Esophagus squamous epithelium (tissue), 5 donors: ENCODE results near the gene PRDM5. TPM values are rescaled to one million over a fixed set of nuclear protein-coding genes. Genes with fewer than 3 reads are reported as not detected.

Source experiments
- DNase-seq: peaks from one replicate; lab custom pipeline; 2025; lab: John Stamatoyannopoulos, UW
- H3K27ac ChIP-seq, 4 donors: fragments of 200-600 bp; sonication (generic); one replicate each; pipeline ENCODE4 v1.5.1; 2016 to 2019; ENCODE audit warnings: mild to moderate bottlenecking in 1 of 4
- H3K27me3 ChIP-seq, 4 donors: fragments of 200-600 bp; sonication (generic); 1 replicate in 3 of 4; 2 replicates in 1 of 4; pipeline versions ENCODE4 v1.5.1 to v1.6.0; 2017 to 2021; ENCODE audit warnings: antibody characterized with exemption in 1 of 4
- H3K36me3 ChIP-seq, 3 donors: fragments of 200-600 bp; sonication (generic); one replicate each; pipeline ENCODE4 v1.5.1; 2016 to 2019
- H3K4me1 ChIP-seq, 3 donors: fragments of 200-600 bp; sonication (generic); one replicate each; pipeline ENCODE4 v1.5.1; 2017 to 2019
- H3K4me3 ChIP-seq, 4 donors: fragments of 200-600 bp; sonication (generic); 1 replicate in 3 of 4; 2 replicates in 1 of 4; pipeline ENCODE4 v1.5.1; 2016 to 2019; ENCODE audit warnings: mild to moderate bottlenecking in 2 of 4, moderate library complexity in 1 of 4
- H3K9me3 ChIP-seq, 3 donors: fragments of 200-600 bp; sonication (generic); one replicate each; pipeline ENCODE4 v1.5.1; 2016 to 2019
- CTCF ChIP-seq, 6 experiments: fragments of 450-650 bp in 4 of 6; fragments of 200-600 bp in 2 of 6; sonication (generic) in 2 of 6; IDR thresholded peaks; one replicate each; pipeline ENCODE4 v1.5.1; 2016 to 2019; ENCODE audit warnings: antibody characterized with exemption in 6 of 6, mild to moderate bottlenecking in 4 of 6, moderate library complexity in 4 of 6
- POLR2A ChIP-seq, 4 donors: fragments of 450-650 bp; IDR thresholded peaks; one replicate each; pipeline ENCODE4 v1.6.1; 2017; ENCODE audit warnings: antibody characterized with exemption in 4 of 4, mild to moderate bottlenecking in 4 of 4, moderate library complexity in 3 of 4
- WGBS, 2 donors: methylation state at CpG; one replicate each; pipeline ENCODE4 v1.1.5; 2018; 5-methylcytosine and 5-hydroxymethylcytosine counted together
- intact Hi-C: fragments of 100-400 bp; cut with DNase I; formaldehyde crosslinking; loops from one replicate; pipeline ENCODE4 v1.15.0; 2022
- total RNA-seq, 4 donors: library from RNA; depleted of rRNA; stranded (reverse); fragments of >200 nt; gene quantifications; one replicate each; pipeline ENCODE4 v1.1.0, GENCODE V29; 2016
- donor health status: DM: yes; HTN: yes; CAD: no.

The PRDM5 gene
- total RNA-seq, 4 donors from 2014 or later = 3.3 to 16.8 (median 6.2) TPM

GRCh38 chr4:120761070-120761469 lies 161.5 kb downstream of the PRDM5 start:
- no peaks in the 10 kb centered on the region for H3K36me3 ChIP-seq
- no peaks in the 10 kb centered on the region for H3K27me3 ChIP-seq
- 79 to 88% methylated on average over 2 of the region's 2 CpGs for WGBS, 2 donors
- H3K27ac ChIP-seq = no peak overlapping the region
- intact Hi-C loops = no loop called here
- DNase-seq = no peak
- no peak for TF ChIP-seq CTCF (IDR thresholded peaks at IDR 0.05)
- TF ChIP-seq POLR2A (IDR thresholded peaks at IDR 0.05) = no peak
- no peaks in the 10 kb centered on the region for H3K4me1 ChIP-seq
- H3K4me3 ChIP-seq = no peak overlapping the region
- H3K9me3 ChIP-seq = no peaks in the 10 kb centered on the region

DNA sequence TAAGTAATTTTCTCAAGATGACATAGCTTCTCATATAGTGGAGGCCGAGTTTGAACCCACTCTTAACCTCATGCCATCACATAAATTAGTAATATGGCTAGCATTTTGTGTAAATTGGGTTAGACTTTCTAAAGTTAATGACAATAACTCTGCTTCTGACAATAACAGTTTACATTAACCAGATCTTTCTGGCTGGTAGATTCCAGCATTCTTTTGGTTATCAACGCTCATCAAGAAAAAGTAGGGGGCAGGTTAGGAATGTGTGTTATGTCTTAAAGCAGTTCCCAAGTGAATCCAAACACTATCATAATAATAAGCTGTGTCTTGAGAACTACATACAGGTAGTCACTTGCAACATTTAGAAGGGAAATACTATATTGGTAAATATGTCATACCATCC lies 162.5 kb downstream of the PRDM5 start:
- H3K36me3 ChIP-seq = no peaks in the 10 kb centered on the region
- 78 to 83% methylated on average over 2 of the region's 2 CpGs for WGBS, 2 donors
- DNase-seq = no peak
- H3K9me3 ChIP-seq = no peaks in the 10 kb centered on the region
- no peak overlapping the region for H3K4me3 ChIP-seq
- no peak for TF ChIP-seq POLR2A (IDR thresholded peaks at IDR 0.05)
- TF ChIP-seq CTCF (IDR thresholded peaks at IDR 0.05) = no peak
- no peaks in the 10 kb centered on the region for H3K27me3 ChIP-seq
- no peaks in the 10 kb centered on the region for H3K4me1 ChIP-seq
- intact Hi-C loops = no loop called here
- H3K27ac ChIP-seq = no peak overlapping the region

DNA sequence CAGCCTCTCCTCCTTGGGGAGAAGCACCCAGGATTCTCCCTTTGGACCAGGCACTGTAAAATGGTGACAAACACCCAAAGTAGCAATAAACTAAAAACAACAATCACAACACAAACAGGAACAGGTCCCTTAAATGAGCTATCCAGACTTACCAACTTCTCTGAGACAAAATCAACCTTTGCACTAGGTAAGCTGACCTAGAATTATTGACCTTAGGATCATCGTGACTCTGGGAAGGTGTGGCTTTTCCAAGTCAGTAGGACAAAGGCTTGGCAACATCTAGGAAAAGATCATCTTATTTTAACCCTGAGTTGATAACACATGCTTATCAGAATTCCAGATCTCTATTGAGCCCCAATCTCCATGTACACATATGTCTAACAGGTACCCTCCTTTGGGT lies 166.7 kb downstream of the PRDM5 start:
- Histone ChIP-seq H3K27ac (no peak overlapping the region), H3K36me3 (peaks cover 0 to 9% (median 0%) of the 10 kb centered on the region in 3 donors), H3K4me3 (no peak overlapping the region), H3K27me3 (no peaks in the 10 kb centered on the region), H3K4me1 (no peaks in the 10 kb centered on the region), H3K9me3 (peaks cover 0 to 4% (median 0%) of the 10 kb centered on the region in 3 donors)
- intact Hi-C loops = no loop called here
- WGBS, 2 donors = 68 to 81% methylated on average over 1 of the region's 1 CpG
- DNase-seq = no peak
- TF ChIP-seq CTCF (IDR thresholded peaks at IDR 0.05) (no peak), POLR2A (IDR thresholded peaks at IDR 0.05) (no peak)

DNA sequence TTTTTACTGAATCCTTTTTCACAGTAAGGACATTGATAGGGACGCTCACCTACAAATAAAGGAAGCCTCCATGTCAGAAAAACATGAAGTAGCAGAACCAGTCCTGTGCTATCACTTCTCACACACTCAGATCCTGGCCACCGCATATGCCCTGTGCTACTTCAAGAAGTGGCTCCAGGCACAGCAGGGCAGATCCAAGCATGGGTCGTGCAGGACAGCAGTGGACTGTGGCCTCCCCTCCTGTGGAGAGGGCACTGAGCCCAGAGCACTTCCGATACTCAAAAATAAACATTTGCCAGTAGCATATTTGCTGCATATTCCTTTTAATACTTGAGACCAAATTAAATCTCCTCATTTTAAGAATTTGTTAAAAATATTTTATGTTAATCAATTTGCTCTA lies 167.9 kb downstream of the PRDM5 start:
- TF ChIP-seq CTCF (IDR thresholded peaks at IDR 0.05) = no peak
- Histone ChIP-seq H3K27me3 (no peaks in the 10 kb centered on the region), H3K9me3 (peaks cover 0 to 17% (median 0%) of the 10 kb centered on the region in 3 donors), H3K27ac (no peak overlapping the region), H3K4me1 (no peaks in the 10 kb centered on the region), H3K4me3 (no peak overlapping the region), H3K36me3 (peaks cover 0 to 22% (median 0%) of the 10 kb centered on the region in 3 donors)
- DNase-seq = no peak
- intact Hi-C loops = no loop called here
- 75 to 92% methylated on average over 4 of the region's 4 CpGs for WGBS, 2 donors

- Histone ChIP-seq H3K9me3 (peaks cover 0 to 19% (median 0%) of the 10 kb centered on the region in 3 donors), H3K27ac (no peak overlapping the region), H3K36me3 (peaks cover 0 to 28% (median 0%) of the 10 kb centered on the region in 3 donors), H3K4me3 (no peak overlapping the region), H3K4me1 (no peaks in the 10 kb centered on the region), H3K27me3 (no peaks in the 10 kb centered on the region)
- 55 to 69% methylated on average over 1 of the region's 1 CpG for WGBS, 2 donors
- DNase-seq = no peak
- intact Hi-C loops = no loop called here
- TF ChIP-seq POLR2A (IDR thresholded peaks at IDR 0.05) (no peak), CTCF (IDR thresholded peaks at IDR 0.05) (no peak)
Measured at GRCh38 chr4:120753854-120754253, 168.7 kb downstream of the PRDM5 start.
